Stimulated activated CD4-positive, alpha-beta T cell treated with anti-CD3 and anti-CD28 coated beads, TNF-alpha, amount 100 ng/mL, for 4 hours (primary cell): ENCODE results near the gene RPS25.
A peak's percentile ranks its signal among the peaks of the same experiment; 100 is the strongest.
"Not testable (repeated sequence)": the region's sequence is repeated elsewhere in the genome, so short reads cannot be mapped to it uniquely, and the experiment has no call there.

Experiments used
- DNase-seq, 3 experiments: peaks; one replicate each; pipeline ENCODE4 v3.0.0-alpha.2; 2020; ENCODE audit warnings: low read depth in 3 of 3

Gene RPS25

GRCh38 chr11:119018074-119018938 lies at the start of gene RPS25, which contains the start of gene TRAPPC4:
TSS of gene RPS25 (minus strand) at chr11:119018343. CDS start at chr11:119018284, 59 bp downstream.
TSS of gene TRAPPC4 (plus strand) at chr11:119018766. CDS start at chr11:119018796, 30 bp downstream.
- DNase-seq, result peak; percentile 85 to 91 (median 89)

DNA sequence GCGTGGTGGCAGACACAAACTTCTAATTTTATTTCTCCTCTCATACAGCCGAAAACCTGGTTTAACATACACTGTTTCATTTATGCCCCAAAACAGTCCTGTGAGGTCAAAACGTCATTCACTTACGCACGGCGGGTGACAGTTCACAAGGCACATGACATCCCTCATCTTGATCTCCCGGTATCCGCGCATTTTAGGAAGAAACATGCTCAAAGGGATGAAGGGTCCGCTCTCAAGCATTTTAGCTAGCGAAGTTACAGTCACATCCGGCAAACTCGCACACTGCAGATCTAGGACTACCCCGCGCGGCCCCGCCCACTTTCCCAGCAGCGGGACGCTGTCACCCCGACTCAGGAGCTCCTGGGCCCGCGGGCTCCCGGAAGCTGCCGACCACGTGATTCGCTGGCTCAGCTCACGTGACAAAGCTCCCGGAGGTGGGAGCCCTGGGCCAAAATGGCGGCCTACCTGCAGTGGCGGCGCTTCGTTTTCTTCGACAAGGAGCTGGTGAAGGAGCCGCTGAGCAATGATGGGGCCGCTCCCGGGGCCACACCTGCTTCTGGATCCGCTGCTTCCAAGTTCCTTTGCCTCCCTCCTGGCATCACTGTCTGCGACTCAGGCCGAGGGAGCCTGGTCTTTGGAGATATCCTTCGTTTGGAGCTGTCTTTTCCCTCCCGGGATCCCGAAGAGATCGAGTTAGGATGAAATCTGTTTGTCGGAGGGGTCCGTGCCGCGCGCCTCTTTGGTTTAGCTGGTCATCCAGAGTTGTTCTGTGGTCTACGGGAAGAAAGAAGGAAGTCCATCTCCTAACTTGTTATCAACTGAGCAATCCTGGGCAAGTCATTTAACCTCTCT lies 49.5 kb upstream of the RPS25 start, which contains the start of gene VPS11:
Gene VPS11 (plus strand): TSS at position 448 of the 852 bp plus-strand sequence. CDS start 6 bp downstream, at position 454.
- DNase-seq, result peak; percentile 94 to 97 (median 94)

- peak in 2 of 3 experiments; percentile 12 to 18 for DNase-seq
These were observed 47.2 kb upstream of the RPS25 start for GRCh38 chr11:119065369-119065768.

- no peak for DNase-seq
These were observed 44.6 kb upstream of the RPS25 start for GRCh38 chr11:119062779-119063178.

DNA sequence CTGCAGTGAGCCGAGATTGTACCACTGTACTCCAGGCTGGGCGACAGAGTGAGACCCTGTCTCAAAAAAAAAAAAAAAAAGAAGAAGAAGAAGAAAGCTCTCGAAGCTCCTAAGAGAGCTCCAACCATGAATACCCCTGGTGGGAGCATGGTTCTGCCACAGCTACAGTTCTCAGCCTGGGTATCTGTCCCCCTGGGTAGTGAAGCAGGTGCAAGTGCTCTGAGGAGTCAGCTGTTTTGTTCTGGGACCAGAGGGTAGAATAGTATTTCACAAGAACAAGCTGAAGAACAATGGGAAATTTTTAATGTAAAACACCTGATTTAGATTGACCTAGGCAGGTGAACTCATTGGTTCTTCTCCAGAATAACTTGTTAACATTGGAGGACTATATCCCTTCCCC lies 43.1 kb upstream of the RPS25 start:
- DNase-seq, result no peak

- not testable (repeated sequence) for DNase-seq
These were observed 41.0 kb upstream of the RPS25 start for GRCh38 chr11:119059128-119059527.

DNA sequence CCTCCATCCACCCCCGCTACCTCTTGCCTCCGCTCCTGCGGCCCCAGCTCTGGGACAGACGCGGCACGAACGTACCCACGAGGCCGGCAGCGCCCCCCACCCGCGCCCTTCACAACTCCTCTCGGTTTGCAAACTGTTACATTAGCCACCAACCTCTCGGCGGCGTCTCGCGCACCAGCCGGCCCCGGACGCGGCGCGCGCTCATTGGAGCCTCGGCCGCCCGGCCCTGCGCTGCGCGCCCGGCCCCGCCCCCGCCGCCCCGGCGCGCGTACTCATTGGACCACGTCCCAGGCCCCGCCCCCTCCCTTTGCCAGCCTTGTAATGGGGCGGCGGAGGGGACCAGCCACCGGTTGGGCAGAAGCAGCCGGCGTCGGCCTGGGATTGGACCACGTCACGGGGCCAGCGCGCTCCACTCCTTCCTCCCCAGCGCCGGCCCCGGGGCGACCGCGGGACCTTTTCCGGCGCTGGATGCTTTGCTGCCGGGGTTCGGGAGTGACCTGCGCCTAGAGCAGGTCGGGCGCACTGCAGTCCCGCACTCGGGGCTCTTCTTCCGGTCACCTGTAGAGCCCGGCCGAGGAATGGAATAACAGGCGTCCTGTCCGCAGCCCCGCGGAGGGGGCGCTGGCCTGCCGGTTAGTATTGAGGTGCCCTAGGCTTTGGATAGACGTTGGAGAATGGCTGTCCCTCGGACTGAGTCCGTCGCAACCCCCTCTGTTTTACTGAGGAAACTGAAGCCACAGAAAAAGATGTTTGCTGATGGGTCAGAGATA lies 39.0 kb upstream of the RPS25 start, which contains the start of gene HYOU1:
Gene HYOU1 (minus strand): TSS at position 206 of the 770 bp plus-strand sequence. CDS start 1,045 bp downstream, outside the sequence.
- DNase-seq, result peak; percentile 95 to 99 (median 98)

GRCh38 chr11:119056421-119056999 lies 38.4 kb upstream of the RPS25 start:
- DNase-seq, result peak; percentile 15 to 25 (median 23)

- no peak for DNase-seq
These were observed 37.8 kb upstream of the RPS25 start for GRCh38 chr11:119055901-119056300.

GRCh38 chr11:119054418-119054817 lies 36.3 kb upstream of the RPS25 start:
- no peak for DNase-seq

DNA sequence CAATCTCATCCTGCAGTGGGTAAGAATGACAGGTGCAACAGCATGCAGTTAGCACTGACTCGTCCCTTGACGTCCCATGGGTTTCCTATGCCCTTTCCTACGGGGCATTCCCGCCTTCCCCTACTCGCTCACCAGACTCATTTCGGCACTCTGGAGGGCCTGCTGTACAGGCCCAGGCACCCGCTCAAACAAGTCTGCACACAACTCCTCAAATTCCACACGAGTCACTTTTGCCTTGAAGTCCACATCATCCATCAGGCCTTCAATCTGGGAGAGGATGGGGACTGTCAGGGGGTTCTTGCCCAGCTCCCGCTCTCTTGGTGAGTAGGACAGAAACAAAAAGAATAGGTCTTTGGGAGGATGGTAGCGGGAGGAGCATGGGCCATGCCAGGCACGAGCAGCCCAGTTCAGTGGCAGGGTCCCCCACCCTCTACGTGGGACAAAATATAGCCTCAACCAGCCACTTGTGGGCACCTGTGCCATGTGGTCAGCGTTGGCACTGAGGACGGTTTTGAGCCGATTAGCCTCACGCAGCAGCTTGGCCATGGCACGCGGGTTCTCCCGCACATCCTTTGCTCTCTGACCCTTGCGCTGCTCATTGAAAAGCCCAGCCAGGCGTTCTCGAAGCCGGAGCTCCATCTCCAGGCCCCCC lies 34.1 kb upstream of the RPS25 start:
- DNase-seq, result no peak

DNA sequence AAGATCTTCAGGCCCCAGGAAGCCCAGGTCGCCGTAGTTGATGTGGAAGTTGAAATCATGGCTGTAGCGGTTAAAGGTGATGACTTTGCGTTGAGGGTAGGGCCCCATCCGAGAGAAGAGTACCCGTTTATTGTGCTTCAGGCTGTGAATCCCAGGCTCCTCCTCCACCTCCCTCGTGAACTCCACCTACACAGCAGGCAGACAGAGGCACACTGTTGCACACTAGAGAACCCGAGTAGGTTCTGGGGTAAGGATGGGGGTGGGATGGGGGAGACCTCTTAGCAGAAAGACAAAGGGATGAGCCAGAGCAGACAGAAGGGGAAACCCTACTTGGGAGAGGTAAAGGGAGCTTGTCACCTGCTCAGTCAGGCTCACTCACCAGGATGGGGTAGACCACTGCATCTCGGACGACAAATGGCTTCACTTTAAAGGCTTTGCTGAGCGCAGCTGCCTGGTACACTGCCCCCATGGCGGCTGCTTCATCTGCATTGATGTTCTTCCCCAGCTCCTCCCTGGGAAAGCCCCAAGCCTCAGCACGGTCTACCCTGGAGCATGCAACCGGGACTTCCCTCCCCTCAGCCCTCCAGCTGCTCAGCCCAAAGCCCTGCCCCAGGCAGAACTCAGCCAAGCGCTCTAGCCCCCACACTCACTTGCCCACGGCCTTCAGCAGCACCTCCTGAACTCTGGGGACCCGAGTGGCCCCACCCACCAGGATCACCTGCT lies 33.5 kb upstream of the RPS25 start:
- no peak for DNase-seq

DNA sequence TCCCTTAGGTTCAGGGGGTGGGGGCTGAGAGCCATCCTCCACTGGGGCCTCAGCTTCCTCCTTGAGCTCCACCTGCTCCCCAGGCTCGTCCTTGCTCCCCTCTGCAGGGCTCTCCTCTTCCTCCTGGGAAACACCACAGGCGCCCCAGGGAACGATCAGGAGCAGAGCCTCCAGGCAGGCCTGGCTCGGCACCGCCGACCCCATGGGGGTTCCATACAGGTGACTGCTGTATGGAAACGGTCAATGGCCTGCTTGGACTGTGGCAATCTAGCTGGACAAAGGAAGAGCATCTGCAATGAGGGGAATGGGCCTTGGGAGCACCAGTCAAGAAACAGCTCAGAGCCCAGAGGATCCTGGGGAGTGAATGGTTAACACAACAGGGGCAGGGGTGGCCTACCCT lies 30.9 kb upstream of the RPS25 start:
- DNase-seq, result no peak

DNA sequence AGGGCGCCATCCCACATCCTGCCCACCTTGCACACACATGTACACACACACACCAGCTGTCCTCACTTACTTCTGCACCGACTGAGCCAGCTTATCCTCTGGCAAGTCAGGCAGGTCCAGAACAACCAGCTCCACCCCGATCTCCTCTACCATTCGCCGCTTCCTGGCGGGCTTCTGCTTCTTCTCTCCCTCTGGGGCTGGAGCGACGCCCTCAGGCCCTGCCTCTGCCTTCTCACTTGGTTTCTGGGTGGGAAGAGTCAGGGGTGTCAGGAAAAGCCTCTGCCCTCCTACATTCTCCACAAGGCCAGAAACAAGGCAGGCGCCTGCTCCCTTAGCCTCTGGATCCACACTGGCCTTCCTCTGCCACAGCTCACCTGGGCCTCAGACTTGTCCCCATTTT lies 30.5 kb upstream of the RPS25 start:
- DNase-seq, result no peak

DNA sequence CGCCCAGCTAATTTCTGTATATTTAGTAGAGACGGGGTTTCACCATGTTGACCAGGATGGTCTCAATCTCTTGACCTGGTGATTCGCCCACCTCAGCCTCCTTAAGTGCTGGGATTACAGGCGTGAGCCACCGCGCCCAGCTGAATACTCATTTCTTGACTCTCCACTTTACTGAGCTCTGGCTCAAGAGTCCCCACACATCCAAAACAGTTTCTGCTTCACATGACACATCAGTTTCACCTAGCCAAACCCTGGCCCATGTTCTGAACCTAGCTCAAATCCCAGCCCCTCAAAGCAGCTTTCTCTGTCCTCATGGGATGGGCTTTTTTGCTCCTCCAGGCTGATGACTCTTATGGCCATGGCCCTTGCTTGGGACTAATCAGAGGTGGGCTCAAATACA lies 29.1 kb upstream of the RPS25 start:
- DNase-seq, result no peak

GRCh38 chr11:119046489-119046888 lies 28.3 kb upstream of the RPS25 start:
- DNase-seq, result no peak

DNA sequence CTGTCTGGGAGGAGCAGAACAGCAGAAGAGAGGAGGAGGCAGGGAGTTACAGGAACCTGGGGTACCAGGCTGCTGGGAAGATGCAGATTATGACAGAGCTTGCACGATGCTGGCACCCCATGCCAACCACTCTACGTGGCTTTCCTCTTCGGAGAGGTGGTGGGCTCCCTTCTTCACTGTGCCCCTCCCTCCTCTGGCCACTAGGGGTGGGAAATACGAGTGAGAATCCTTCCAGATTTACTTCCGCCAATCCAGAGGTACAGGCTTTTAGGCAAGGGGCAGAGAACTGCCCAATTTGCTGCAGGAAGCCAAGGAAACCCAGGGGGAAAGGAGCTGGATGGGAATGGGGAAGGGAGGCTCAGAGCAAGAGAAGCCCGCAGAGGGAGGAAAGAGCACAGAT lies 26.6 kb upstream of the RPS25 start:
- DNase-seq, result no peak

- DNase-seq, result no peak
These were observed 24.8 kb upstream of the RPS25 start for GRCh38 chr11:119042927-119043326.

- DNase-seq, result no peak
These were observed 23.8 kb upstream of the RPS25 start for GRCh38 chr11:119041821-119042514.
